ENCODE results near the gene PAK3. TPM values are rescaled to one million over a fixed set of nuclear protein-coding genes. Genes with fewer than 3 reads are reported as not detected.

Gene PAK3
- total and polyA plus RNA-seq, 2 of the 4 experiments (the other 2 are of a cell fraction), result 0.22 to 0.36 TPM

- H3K27me3 ChIP-seq (ENCODE audit: control insufficient read depth, insufficient read depth, low read length), result peaks cover 2% of the 10 kb centered on the region; the same call in 1 of the 2 replicates
- POLR2A ChIA-PET (ENCODE audit: unreplicated experiment), result no interaction called here
- H2AK9ac ChIP-seq (replicated peaks; ENCODE audit: low read depth, low read length, poor library complexity), result no peak overlapping the region
- no peak overlapping the region for H2AK5ac ChIP-seq (ENCODE audit: low read depth, low read length)
- no peak overlapping the region for H4K91ac ChIP-seq (ENCODE audit: insufficient read depth, low read depth, low read length)
- no peak overlapping the region for H4K5ac ChIP-seq (ENCODE audit: low read depth, low read length)
- no peak overlapping the region for H2BK5ac ChIP-seq (ENCODE audit: low read depth, low read length, poor library complexity, severe bottlenecking)
- ATAC-seq (ENCODE audit: low read depth) (no peak), DNase-seq (no peak)
- H2BK20ac ChIP-seq (ENCODE audit: low read depth, low read length), result no peak overlapping the region
- no peak overlapping the region for H2BK15ac ChIP-seq (ENCODE audit: low read depth, low read length)
- H3K4me2 ChIP-seq (ENCODE audit: low read depth, low read length), result no peak overlapping the region
- no peak overlapping the region for H3K4me3 ChIP-seq (ENCODE audit: insufficient read depth, low read depth, low read length)
- no peak overlapping the region for H3K4ac ChIP-seq (ENCODE audit: low read depth, low read length)
- WGBS, 2 experiments (ENCODE audit: extremely low coverage in 2 of 2, insufficient read length in 1 of 2), result no CpG with 5 or more reads among the region's 1 CpG
- dilution Hi-C loops (cut with HindIII; ENCODE audit: low sequenced_read_pairs, unreplicated experiment), result no loop called here
- H3K9me1 ChIP-seq (ENCODE audit: insufficient read depth, low read length), result no peaks in the 10 kb centered on the region
- no peak overlapping the region for H4K8ac ChIP-seq (ENCODE audit: low read depth in 2 of 2, low read length in 2 of 2)
- intact Hi-C loops (cut with micrococcal nuclease), result no loop called here
- no peak overlapping the region for H3K9ac ChIP-seq (ENCODE audit: low read depth, low read length)
- H3K18ac ChIP-seq (ENCODE audit: low read depth, low read length), result no peak overlapping the region
- H3K9me3 ChIP-seq (ENCODE audit: control insufficient read depth, insufficient read depth, low read length), result no peaks in the 10 kb centered on the region
- H3K79me1 ChIP-seq (ENCODE audit: low read depth in 1 of 2, low read length in 2 of 2), result no peaks in the 10 kb centered on the region
- H3K56ac ChIP-seq (ENCODE audit: extremely low read depth, insufficient read depth, low read length), result no peak overlapping the region
- H3K27ac ChIP-seq (ENCODE audit: insufficient read depth, low read length), result no peak overlapping the region
- H4K20me1 ChIP-seq (ENCODE audit: insufficient read depth, low read length), result no peaks in the 10 kb centered on the region
- CTCF ChIA-PET, result no interaction called here
- no peaks in the 10 kb centered on the region for H3K36me3 ChIP-seq (ENCODE audit: control insufficient read depth, insufficient read depth, low read length)
- no peak overlapping the region for H3K23ac ChIP-seq (ENCODE audit: low read depth, low read length)
- H2BK120ac ChIP-seq (ENCODE audit: low read depth, low read length), result no peak overlapping the region
- H2AFZ ChIP-seq (replicated peaks; ENCODE audit: low read length, poor library complexity), result no peak overlapping the region
- no TSS peak for BruUV-seq (replicated peaks)
- in situ Hi-C loops (cut with MboI; ENCODE audit: low sequenced_read_pairs), result no loop called here
- H3K14ac ChIP-seq (replicated peaks; ENCODE audit: low read depth, low read length), result no peak overlapping the region
- no peak for TF ChIP-seq MAZ (IDR thresholded peaks at IDR 0.05; ENCODE audit: borderline replicate concordance, low read depth, low read length)
- TF ChIP-seq MXI1 (IDR thresholded peaks at IDR 0.05; ENCODE audit: borderline replicate concordance, low read depth, low read length), result no peak
- no peak for TF ChIP-seq ELK1 (IDR thresholded peaks at IDR 0.05; ENCODE audit: borderline replicate concordance, low read depth, low read length)
- TF ChIP-seq CTCF (conservative IDR thresholded peaks at IDR 0.05; ENCODE audit: low read depth, low read length), result no peak
- no peak for TF ChIP-seq USF2 (IDR thresholded peaks at IDR 0.05; ENCODE audit: low read depth, low read length)
- no peak for TF ChIP-seq MAFK (IDR thresholded peaks at IDR 0.05; ENCODE audit: low read depth, low read length)
- no peak for TF ChIP-seq CEBPB (IDR thresholded peaks at IDR 0.05; ENCODE audit: low read depth, low read length)
- TF ChIP-seq RAD21 (IDR thresholded peaks at IDR 0.05; ENCODE audit: low read length), result no peak
- TF ChIP-seq CHD1 (IDR thresholded peaks at IDR 0.05; ENCODE audit: low read depth, low read length), result no peak
- no peak for TF ChIP-seq FOS (IDR thresholded peaks at IDR 0.05; ENCODE audit: low read depth, low read length)
- TF ChIP-seq RCOR1 (IDR thresholded peaks at IDR 0.05; ENCODE audit: insufficient replicate concordance, low read length), result no peak
- TF ChIP-seq RFX5 (IDR thresholded peaks at IDR 0.05; ENCODE audit: low read depth, low read length), result no peak
- no peak for TF ChIP-seq NFE2L2 (IDR thresholded peaks at IDR 0.05; ENCODE audit: low read depth, low read length)
- TF ChIP-seq SMC3 (IDR thresholded peaks at IDR 0.05; ENCODE audit: low read depth, low read length), result no peak
- TF ChIP-seq BHLHE40 (IDR thresholded peaks at IDR 0.05; ENCODE audit: low read depth, low read length), result no peak
- no peak for TF ChIP-seq POLR2A (IDR thresholded peaks at IDR 0.05; ENCODE audit: low read depth, low read length)
- no peaks in the 10 kb centered on the region for H3K4me1 ChIP-seq (ENCODE audit: control insufficient read depth, insufficient read depth, low read length)
Observed at GRCh38 chrX:111129921-111130320, 33.9 kb downstream of the PAK3 start.
